ENCODE measurements around the gene TMEM125.

- TF ChIP-seq CTCF (IDR thresholded peaks at IDR 0.05; ENCODE audit: low read length), result no peak
- TF ChIP-seq EZH2 (IDR thresholded peaks at IDR 0.05; ENCODE audit: borderline replicate concordance, low read length), result no peak
Measured at GRCh38 chr1:43246466-43247213, 23.1 kb upstream of the TMEM125 start.

All from OCI-LY1 (cell line).